Measurements from ENCODE around the gene MAP4K2. TPM values are rescaled to one million over a fixed set of nuclear protein-coding genes. Genes with fewer than 3 reads are reported as not detected.

The MAP4K2 gene
- total RNA-seq, 4 donors from 2014 or later, result 8.5 to 33.3 (median 17.7) TPM

- no peak for ATAC-seq (ENCODE audit: low FRiP score)
- DNase-seq (ENCODE audit: low spot score), result no peak
- TF ChIP-seq, protein P1, sequence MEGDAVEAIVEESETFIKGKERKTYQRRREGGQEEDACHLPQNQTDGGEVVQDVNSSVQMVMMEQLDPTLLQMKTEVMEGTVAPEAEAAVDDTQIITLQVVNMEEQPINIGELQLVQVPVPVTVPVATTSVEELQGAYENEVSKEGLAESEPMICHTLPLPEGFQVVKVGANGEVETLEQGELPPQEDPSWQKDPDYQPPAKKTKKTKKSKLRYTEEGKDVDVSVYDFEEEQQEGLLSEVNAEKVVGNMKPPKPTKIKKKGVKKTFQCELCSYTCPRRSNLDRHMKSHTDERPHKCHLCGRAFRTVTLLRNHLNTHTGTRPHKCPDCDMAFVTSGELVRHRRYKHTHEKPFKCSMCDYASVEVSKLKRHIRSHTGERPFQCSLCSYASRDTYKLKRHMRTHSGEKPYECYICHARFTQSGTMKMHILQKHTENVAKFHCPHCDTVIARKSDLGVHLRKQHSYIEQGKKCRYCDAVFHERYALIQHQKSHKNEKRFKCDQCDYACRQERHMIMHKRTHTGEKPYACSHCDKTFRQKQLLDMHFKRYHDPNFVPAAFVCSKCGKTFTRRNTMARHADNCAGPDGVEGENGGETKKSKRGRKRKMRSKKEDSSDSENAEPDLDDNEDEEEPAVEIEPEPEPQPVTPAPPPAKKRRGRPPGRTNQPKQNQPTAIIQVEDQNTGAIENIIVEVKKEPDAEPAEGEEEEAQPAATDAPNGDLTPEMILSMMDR (IDR thresholded peaks at IDR 0.05), result no peak
Measured at GRCh38 chr11:64842366-64842759, 39.3 kb upstream of the MAP4K2 start.

DNA sequence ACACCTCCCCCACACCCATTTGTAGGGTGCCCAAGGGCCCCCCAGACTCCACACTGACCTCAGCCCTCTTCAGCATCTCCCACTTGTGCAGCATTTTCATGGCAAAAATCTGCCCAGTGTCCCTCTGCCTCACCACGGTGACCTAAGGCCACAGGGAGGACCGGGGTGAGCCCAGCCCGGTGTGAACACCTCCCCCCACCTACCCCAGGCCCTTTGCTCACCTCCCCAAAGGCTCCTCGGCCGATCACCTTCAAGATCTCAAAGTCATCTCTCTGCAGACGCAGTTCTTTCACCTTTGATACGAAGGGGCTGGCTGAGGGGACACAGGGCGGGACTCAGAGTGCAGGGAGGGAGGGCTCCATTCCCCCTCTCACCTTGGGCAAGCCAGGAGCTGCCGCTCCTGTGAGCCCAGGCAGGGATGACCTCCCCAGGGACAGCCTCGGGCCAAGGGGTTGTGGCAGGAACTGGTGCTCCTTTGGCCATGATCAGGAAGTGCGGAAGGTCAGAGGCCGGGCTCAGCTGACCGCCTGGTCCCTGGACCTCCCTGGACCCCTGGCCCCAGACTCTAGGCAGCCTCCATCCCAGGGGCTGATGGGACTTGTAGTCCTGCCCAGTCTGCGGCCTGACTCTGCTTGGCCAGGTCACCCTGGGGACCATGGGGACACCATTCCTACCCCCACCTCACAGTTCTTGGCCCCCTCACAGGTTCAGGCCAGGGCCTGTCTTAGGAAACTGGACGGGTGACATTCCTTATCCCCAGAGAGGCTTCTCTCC lies 38.8 kb upstream of the MAP4K2 start:
- no peak for DNase-seq (ENCODE audit: low spot score)
- ATAC-seq (ENCODE audit: low FRiP score), result no peak
- TF ChIP-seq, protein P1 (IDR thresholded peaks at IDR 0.05), result no peak

- no peak for ATAC-seq (ENCODE audit: low FRiP score)
- no peak for DNase-seq (ENCODE audit: low spot score)
- TF ChIP-seq, protein P1 (IDR thresholded peaks at IDR 0.05), result no peak
Measured at GRCh38 chr11:64839887-64840782, 37.1 kb upstream of the MAP4K2 start.

DNA sequence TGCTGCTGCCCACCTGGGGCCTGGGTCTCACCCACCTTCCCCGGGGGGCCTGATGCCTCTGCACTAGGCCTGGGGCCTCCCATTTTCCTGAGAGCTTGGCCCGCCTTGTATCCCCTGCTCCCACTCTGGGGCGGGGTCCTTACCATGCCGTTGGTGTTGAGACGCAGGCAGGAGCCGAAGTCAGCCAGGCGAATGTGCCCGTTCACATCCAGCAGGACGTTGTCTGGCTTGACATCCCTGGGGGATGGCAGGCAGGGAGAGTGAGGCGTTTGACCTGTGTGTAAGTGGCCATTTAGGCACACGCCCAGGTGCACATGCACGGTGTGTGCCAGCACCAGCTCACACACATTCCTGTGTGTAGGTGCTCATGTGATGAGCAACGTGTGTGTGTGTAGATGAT lies 36.3 kb upstream of the MAP4K2 start:
- TF ChIP-seq, protein P1 (IDR thresholded peaks at IDR 0.05), result no peak
- no peak for DNase-seq (ENCODE audit: low spot score)
- ATAC-seq (ENCODE audit: low FRiP score), result no peak

DNA sequence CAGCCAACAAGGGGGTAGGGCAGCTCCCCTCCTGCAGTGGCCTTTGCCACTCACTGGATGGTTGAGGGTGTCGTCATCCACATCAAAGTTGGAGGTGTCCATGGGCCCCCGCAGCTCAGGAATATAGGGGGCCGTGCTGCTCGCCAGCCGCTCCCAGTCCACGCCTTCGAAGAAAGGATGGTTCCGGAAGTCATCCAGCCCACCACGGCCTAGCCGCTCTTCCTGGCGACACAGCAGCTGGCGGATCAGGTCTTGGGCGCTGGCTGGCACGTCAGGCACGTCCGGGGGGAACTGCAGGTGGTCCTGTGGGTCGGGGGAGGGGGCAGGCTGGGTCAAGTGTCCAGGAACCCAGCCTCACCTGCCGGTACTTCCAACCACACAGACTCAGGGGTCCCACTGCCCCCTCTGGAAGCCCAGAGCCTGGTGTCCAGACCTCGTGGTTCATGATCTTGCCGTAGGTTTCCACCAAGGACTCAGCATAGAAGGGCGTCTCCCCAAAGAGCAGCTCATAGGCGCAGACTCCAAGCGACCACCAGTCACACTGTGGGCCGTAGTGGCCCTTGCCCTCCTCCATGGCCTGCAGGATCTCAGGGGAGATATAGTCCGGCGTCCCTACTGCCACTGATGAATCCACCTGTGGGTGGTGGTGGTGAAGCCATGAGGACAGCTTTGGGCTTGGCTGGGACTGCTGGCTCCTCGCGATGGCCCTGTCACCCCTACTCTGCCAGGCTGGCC lies 35.8 kb upstream of the MAP4K2 start:
- ATAC-seq (ENCODE audit: low FRiP score) (no peak), DNase-seq (ENCODE audit: low spot score) (no peak)
- TF ChIP-seq, protein P1 (IDR thresholded peaks at IDR 0.05), result no peak

DNA sequence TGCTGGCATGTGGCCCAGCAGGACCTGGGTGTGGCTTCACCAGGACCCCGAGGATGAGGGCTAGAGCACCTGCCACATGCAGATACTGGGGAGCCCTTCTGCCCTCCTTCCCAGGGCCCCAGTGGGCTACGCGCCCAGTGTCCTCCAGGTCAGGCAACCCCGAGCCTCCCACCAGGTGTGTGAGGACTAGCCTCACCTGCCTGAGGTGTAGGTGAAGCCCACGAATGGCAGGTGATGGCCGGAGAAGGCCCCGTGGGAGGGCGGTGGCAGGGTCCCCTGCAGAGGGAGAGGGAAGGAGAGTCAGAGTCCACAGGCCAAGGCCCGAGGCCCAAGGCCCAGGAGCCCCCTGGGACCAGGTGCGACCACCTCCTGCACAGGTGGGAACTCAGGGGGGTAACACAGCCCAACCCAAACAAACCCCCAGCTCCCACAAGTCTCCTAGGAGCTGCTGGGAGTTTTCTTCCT lies 34.9 kb upstream of the MAP4K2 start:
- DNase-seq (ENCODE audit: low spot score) (no peak), ATAC-seq (ENCODE audit: low FRiP score) (no peak)
- TF ChIP-seq, protein P1 (IDR thresholded peaks at IDR 0.05), result no peak

Measured in omental fat pad (tissue), 4 donors.